ENCODE data around the gene ALOX5AP.

DNA sequence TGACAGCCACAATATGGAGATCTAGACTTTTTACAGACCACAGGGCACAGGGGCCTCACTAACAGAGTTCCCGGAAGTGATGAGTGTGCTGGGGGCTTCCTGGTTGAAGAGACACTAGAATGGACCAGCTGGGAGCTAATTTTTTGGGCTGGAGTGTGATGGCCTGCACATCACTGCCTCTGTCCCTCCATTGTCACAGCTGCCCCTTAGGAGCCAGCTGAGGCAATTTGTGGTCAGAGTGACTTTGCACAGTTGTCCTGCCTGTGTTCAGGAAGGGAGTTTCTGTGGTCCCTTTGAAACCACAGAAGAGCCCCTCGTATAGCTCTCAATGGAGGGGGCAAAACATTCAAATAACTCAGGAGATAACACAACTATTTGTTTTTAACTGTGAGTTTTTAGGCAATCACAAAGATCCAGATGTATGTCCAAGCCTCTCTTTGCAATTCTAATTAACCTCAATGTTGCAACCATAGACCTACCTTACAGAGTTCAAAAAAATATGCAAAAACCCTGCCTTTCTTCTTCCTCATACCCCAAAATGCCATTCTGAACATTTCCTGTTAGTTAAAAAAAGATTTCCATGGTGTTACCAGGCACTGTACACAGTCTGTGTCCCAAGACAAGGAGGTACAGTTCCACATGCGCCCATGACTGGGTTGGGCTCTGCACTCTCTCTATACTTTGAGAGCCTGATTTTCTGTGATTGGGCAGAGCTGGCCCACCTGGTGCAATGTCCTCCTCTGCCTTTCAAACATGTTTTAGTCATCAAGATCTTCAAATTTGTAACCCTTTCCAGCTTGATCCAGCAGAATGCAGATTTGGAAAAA, 2.4 kb downstream of the ALOX5AP start:
- TF ChIP-seq, protein P1, sequence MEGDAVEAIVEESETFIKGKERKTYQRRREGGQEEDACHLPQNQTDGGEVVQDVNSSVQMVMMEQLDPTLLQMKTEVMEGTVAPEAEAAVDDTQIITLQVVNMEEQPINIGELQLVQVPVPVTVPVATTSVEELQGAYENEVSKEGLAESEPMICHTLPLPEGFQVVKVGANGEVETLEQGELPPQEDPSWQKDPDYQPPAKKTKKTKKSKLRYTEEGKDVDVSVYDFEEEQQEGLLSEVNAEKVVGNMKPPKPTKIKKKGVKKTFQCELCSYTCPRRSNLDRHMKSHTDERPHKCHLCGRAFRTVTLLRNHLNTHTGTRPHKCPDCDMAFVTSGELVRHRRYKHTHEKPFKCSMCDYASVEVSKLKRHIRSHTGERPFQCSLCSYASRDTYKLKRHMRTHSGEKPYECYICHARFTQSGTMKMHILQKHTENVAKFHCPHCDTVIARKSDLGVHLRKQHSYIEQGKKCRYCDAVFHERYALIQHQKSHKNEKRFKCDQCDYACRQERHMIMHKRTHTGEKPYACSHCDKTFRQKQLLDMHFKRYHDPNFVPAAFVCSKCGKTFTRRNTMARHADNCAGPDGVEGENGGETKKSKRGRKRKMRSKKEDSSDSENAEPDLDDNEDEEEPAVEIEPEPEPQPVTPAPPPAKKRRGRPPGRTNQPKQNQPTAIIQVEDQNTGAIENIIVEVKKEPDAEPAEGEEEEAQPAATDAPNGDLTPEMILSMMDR (IDR thresholded peaks at IDR 0.05), result no peak
- no peak for TF ChIP-seq POLR2A (IDR thresholded peaks at IDR 0.05; ENCODE audit: low read depth)
